ENCODE data around the gene ABCA7. TPM values are rescaled to one million over a fixed set of nuclear protein-coding genes. Genes with fewer than 3 reads are reported as not detected.

ABCA7 gene
- total and polyA plus RNA-seq, 2 of the 8 experiments (the other 6 are each of a cell fraction or from before 2014, with no cell fraction given), result 10.4 to 25.6 TPM

DNA sequence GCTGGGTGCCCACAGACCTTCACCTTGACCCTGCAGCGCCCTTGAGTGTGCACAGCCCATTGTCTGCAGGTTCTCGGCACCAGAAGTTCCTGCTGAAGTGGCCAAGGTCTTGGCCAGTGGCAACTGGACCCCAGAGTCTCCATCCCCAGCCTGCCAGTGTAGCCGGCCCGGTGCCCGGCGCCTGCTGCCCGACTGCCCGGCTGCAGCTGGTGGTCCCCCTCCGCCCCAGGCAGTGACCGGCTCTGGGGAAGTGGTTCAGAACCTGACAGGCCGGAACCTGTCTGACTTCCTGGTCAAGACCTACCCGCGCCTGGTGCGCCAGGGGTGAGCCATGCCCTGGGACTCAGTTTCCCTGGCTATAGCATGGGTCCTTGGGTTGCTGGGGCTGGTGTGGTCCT is 15.1 kb downstream of the ABCA7 start (continued):
- no peak for TF ChIP-seq PHF8 (conservative IDR thresholded peaks at IDR 0.05; ENCODE audit: low read depth, low read length)
- TF ChIP-seq SAP30 (IDR thresholded peaks at IDR 0.05; ENCODE audit: insufficient read depth, insufficient replicate concordance, low read length), result no peak
- TF ChIP-seq SRF (IDR thresholded peaks at IDR 0.05; ENCODE audit: low read depth, low read length), result no peak
- TF ChIP-seq RNF2 (IDR thresholded peaks at IDR 0.05; ENCODE audit: borderline replicate concordance, low read depth, low read length, missing control alignments, poor library complexity, severe bottlenecking), result no peak
- no peak for TF ChIP-seq HDAC6 (IDR thresholded peaks at IDR 0.05; ENCODE audit: low read depth, low read length)
- TF ChIP-seq ASH2L (IDR thresholded peaks at IDR 0.05; ENCODE audit: low read length), result no peak
